HG02884 (cell line): ENCODE measurements around the gene WASHC4.
"Not testable (repeated sequence)": the region's sequence is repeated elsewhere in the genome, so short reads cannot be mapped to it uniquely, and the experiment has no call there.

Source experiments
- ATAC-seq: cut with Tn5 transposase; IDR thresholded peaks from one replicate; pipeline ENCODE4 v1.9.1; 2021; ENCODE audit warnings: mild to moderate bottlenecking, moderate library complexity; ENCODE audit not compliant: unreplicated experiment

The WASHC4 gene

GRCh38 chr12:105089817-105090216 is 17.7 kb upstream of the WASHC4 start:
- ATAC-seq, result no peak

- no peak for ATAC-seq
Observed at GRCh38 chr12:105090361-105090760, 17.2 kb upstream of the WASHC4 start.

- no peak for ATAC-seq
Observed at GRCh38 chr12:105091476-105092206, 15.9 kb upstream of the WASHC4 start.

GRCh38 chr12:105092336-105092735 is 15.2 kb upstream of the WASHC4 start:
- no peak for ATAC-seq

GRCh38 chr12:105095338-105095737 is 12.2 kb upstream of the WASHC4 start:
- not testable (repeated sequence) for ATAC-seq

- ATAC-seq, result no peak
Observed at GRCh38 chr12:105099356-105099755, 8.2 kb upstream of the WASHC4 start.

- ATAC-seq, result no peak
Observed at GRCh38 chr12:105100207-105100985, 7.1 kb upstream of the WASHC4 start.

- no peak for ATAC-seq
Observed at GRCh38 chr12:105100998-105101397, 6.5 kb upstream of the WASHC4 start.

GRCh38 chr12:105102673-105103072 is 4.9 kb upstream of the WASHC4 start:
- ATAC-seq, result no peak

GRCh38 chr12:105104762-105105161 is 2.8 kb upstream of the WASHC4 start:
- ATAC-seq, result no peak

GRCh38 chr12:105106621-105107020 is 910 bp upstream of the WASHC4 start:
- no peak for ATAC-seq

- peak; percentile 10 for ATAC-seq
Observed at GRCh38 chr12:105107171-105107493, 399 bp upstream of the WASHC4 start.

- ATAC-seq, result peak; percentile 31
Observed at GRCh38 chr12:105109465-105110212, 2.1 kb downstream of the WASHC4 start.

GRCh38 chr12:105110851-105111250 is 3.3 kb downstream of the WASHC4 start:
- no peak for ATAC-seq

- ATAC-seq, result no peak
Observed at GRCh38 chr12:105113094-105113493, 5.6 kb downstream of the WASHC4 start.

GRCh38 chr12:105116969-105117368 is 9.4 kb downstream of the WASHC4 start:
- no peak for ATAC-seq

GRCh38 chr12:105120551-105120950 is 13.0 kb downstream of the WASHC4 start:
- ATAC-seq, result no peak

- ATAC-seq, result no peak
Observed at GRCh38 chr12:105138248-105138647, 30.7 kb downstream of the WASHC4 start.

- ATAC-seq, result no peak
Observed at GRCh38 chr12:105141320-105141922, 33.9 kb downstream of the WASHC4 start.

GRCh38 chr12:105142259-105142658 is 34.7 kb downstream of the WASHC4 start:
- ATAC-seq, result no peak

GRCh38 chr12:105156260-105156659 is 48.7 kb downstream of the WASHC4 start:
- no peak for ATAC-seq
